Upper lobe of left lung (tissue), 4 donors: ENCODE results near the gene LBP.

Source experiments
- EP300 ChIP-seq, 4 donors: sonication (generic); formaldehyde crosslinking; IDR thresholded peaks; one replicate each; pipeline ENCODE4 v1.5.1; 2017; ENCODE audit warnings: antibody characterized with exemption in 4 of 4, control low read depth in 2 of 4
- POLR2A ChIP-seq, 4 donors: fragments of 450-650 bp; IDR thresholded peaks; one replicate each; pipeline ENCODE4 v1.5.1; 2016 to 2017; ENCODE audit warnings: antibody characterized with exemption in 4 of 4, mild to moderate bottlenecking in 2 of 4
- TF ChIP-seq, protein P1 (sequence below), 6 experiments: fragments of 450-650 bp in 4 of 6; fragments of 200-600 bp in 2 of 6; sonication (generic) in 2 of 6; IDR thresholded peaks; one replicate each; pipeline ENCODE4 v1.5.1; 2016 to 2019; ENCODE audit warnings: antibody characterized with exemption in 6 of 6

DNA sequence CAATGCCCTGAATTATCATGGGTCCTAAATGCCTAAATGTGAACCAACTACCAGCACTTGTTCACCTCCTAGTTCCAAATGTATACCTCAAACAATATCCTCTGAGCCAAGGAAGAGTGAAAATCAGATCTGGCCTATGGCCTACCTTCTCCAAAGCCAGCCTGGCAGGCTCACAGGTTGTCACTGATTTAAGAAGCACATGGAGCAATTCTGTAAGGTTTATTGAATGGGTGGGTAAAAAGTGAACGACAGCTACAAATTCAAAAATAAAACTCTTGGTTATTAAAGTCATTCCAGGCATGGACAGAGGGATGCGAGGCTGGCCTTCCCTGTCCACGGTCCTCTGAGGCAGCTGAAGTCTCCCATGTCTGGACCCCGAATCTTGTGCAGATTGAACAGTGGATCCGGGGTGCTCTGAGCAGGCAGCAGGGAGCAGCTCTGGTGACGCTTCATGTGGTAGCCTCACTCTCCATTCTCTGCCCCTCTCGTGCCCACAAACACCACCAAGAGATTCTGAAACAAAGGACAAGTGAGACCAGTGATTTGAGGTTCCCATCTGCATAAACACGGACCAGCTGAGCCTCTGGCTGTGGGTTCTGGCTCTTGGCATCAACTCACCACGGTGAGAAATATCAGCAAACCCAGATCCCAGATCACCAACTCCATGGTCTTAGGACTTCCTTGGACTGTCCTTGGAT is 74.3 kb downstream of the LBP start:
- TF ChIP-seq, protein P1, sequence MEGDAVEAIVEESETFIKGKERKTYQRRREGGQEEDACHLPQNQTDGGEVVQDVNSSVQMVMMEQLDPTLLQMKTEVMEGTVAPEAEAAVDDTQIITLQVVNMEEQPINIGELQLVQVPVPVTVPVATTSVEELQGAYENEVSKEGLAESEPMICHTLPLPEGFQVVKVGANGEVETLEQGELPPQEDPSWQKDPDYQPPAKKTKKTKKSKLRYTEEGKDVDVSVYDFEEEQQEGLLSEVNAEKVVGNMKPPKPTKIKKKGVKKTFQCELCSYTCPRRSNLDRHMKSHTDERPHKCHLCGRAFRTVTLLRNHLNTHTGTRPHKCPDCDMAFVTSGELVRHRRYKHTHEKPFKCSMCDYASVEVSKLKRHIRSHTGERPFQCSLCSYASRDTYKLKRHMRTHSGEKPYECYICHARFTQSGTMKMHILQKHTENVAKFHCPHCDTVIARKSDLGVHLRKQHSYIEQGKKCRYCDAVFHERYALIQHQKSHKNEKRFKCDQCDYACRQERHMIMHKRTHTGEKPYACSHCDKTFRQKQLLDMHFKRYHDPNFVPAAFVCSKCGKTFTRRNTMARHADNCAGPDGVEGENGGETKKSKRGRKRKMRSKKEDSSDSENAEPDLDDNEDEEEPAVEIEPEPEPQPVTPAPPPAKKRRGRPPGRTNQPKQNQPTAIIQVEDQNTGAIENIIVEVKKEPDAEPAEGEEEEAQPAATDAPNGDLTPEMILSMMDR (IDR thresholded peaks at IDR 0.05) = no peak
- TF ChIP-seq EP300 (IDR thresholded peaks at IDR 0.05) (no peak), POLR2A (IDR thresholded peaks at IDR 0.05) (no peak)
